ENCODE measurements around the gene ITIH2. TPM values are rescaled to one million over a fixed set of nuclear protein-coding genes. Genes with fewer than 3 reads are reported as not detected.

ITIH2 gene
- total RNA-seq, 1 experiment from 2014 or later = 0.57 TPM

GRCh38 chr10:7787857-7788638 lies 84.9 kb downstream of the ITIH2 start, which contains the start of the genes ATP5F1C and KIN:
ATP5F1C (plus strand) TSS chr10:7788177; CDS start chr10:7788208, 31 bp downstream.
KIN (minus strand) TSS chr10:7787993; CDS start chr10:7787933, 60 bp downstream.
- H3K9ac ChIP-seq (ENCODE audit: low read length) = peak within 1 kb of the TSS; percentile 88
- ATAC-seq = peak; percentile 95
- no peaks in the 10 kb centered on the region for H3K27me3 ChIP-seq (ENCODE audit: insufficient read depth, low read length)
- no peak within 1 kb of the TSS for H2AFZ ChIP-seq (ENCODE audit: low read depth, low read length, poor library complexity, severe bottlenecking)
- intact Hi-C loops (cut with micrococcal nuclease) = loop anchor here (2.0 to 5.0 kb wide), 2 partner anchors 31 to 1811 kb away; partner anchors contain the start of genes IL15RA and TAF3
- H3K9me2 ChIP-seq (ENCODE audit: insufficient read depth) = no peaks in the 10 kb centered on the region
- H3K4me3 ChIP-seq (replicated peaks in 1 of 2; ENCODE audit: low read depth in 1 of 2, low read length in 2 of 2) = peak within 1 kb of the TSS; percentile 90 to 92
- ChIA-PET POLR2A (interaction anchor here (1.0 to 1.1 kb wide), 3 partner anchors 12 to 41 kb away, joined by 3 to 5 read pairs (median 3); partner anchors contain the start of gene TAF3), RAD21 (ENCODE audit: low non-redundant PET in 1 of 2, low total read pairs in 2 of 2, uncharacterized antibody in 2 of 2, unreplicated experiment in 2 of 2) (interaction anchor here in 1 of 2 experiments (0.6 kb wide), 1 partner anchor 83 kb away, joined by 3 read pairs; no protein-coding TSS in a partner anchor), CTCF (no interaction called here)
- peaks cover 99% of the 10 kb centered on the region for H3K79me2 ChIP-seq (ENCODE audit: insufficient read depth, low read length)
- H3K36me3 ChIP-seq (ENCODE audit: control insufficient read depth in 1 of 2, insufficient read depth in 2 of 2, low read length in 2 of 2) = peaks cover 0 to 5% of the 10 kb centered on the region in 2 experiments; a peak in 1 of 4 replicates
- H3K4me2 ChIP-seq (ENCODE audit: low read length) = peak within 1 kb of the TSS; percentile 87
- H3K27ac ChIP-seq (ENCODE audit: low read depth, low read length) = peak within 1 kb of the TSS; percentile 75
- peaks cover 13% of the 10 kb centered on the region for H4K20me1 ChIP-seq (ENCODE audit: insufficient read depth)
- DNase-seq (ENCODE audit: low read depth, low spot score) = peak; percentile 86
- peaks cover 16 to 33% of the 10 kb centered on the region in 2 experiments; a peak in 3 of 4 replicates for H3K4me1 ChIP-seq (ENCODE audit: control insufficient read depth in 1 of 2, insufficient read depth in 2 of 2, low read length in 2 of 2)
- TSS peak; percentile 49 for BruUV-seq (replicated peaks)
- H3K9me3 ChIP-seq (ENCODE audit: control insufficient read depth in 1 of 2, insufficient read depth in 1 of 2, low read depth in 1 of 2, low read length in 2 of 2) = no peaks in the 10 kb centered on the region
- TF ChIP-seq ZBTB33 (IDR thresholded peaks at IDR 0.05; ENCODE audit: extremely low read depth, insufficient replicate concordance, low read length) (peak; percentile 95), CBX3 (IDR thresholded peaks at IDR 0.05; ENCODE audit: low read depth) (no peak), ZFX (IDR thresholded peaks at IDR 0.05) (peak; percentile 98), ZNF274 (IDR thresholded peaks at IDR 0.05; ENCODE audit: low read depth, low read length) (no peak), EZH2phosphoT487 (IDR thresholded peaks at IDR 0.05; ENCODE audit: borderline replicate concordance) (no peak), RAD21 (IDR thresholded peaks at IDR 0.05; ENCODE audit: low read depth) (no peak), SP1 (IDR thresholded peaks at IDR 0.05; ENCODE audit: low read depth) (no peak), POLR2A (IDR thresholded peaks at IDR 0.05; ENCODE audit: borderline replicate concordance, extremely low read depth, insufficient read depth, insufficient read length) (peak; percentile 88), CEBPB (IDR thresholded peaks at IDR 0.05; ENCODE audit: low read depth) (no peak), EGR1 (IDR thresholded peaks at IDR 0.05; ENCODE audit: low read depth) (no peak), EZH2 (IDR thresholded peaks at IDR 0.05) (no peak), TCF7L2 (IDR thresholded peaks at IDR 0.05; ENCODE audit: borderline replicate concordance, extremely low read depth, insufficient read depth, insufficient read length) (no peak), FOSL1 (IDR thresholded peaks at IDR 0.05; ENCODE audit: low read depth) (no peak), SRF (IDR thresholded peaks at IDR 0.05; ENCODE audit: low read depth) (no peak), ELF1 (IDR thresholded peaks at IDR 0.05; ENCODE audit: borderline replicate concordance, low read depth) (peak; percentile 32; the same call in 1 of the 2 replicates), CTCF (IDR thresholded peaks at IDR 0.05 in 2 of 3, conservative IDR thresholded peaks at IDR 0.05 in 1 of 3; ENCODE audit: borderline replicate concordance in 1 of 3, insufficient read depth in 1 of 3, low read depth in 2 of 3, low read length in 2 of 3) (no peak), MAX (IDR thresholded peaks at IDR 0.05) (no peak; the same call in 1 of the 2 replicates)
- TF ChIP-seq, protein P1, sequence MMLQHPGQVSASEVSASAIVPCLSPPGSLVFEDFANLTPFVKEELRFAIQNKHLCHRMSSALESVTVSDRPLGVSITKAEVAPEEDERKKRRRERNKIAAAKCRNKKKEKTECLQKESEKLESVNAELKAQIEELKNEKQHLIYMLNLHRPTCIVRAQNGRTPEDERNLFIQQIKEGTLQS (IDR thresholded peaks at IDR 0.05) = no peak
- TF ChIP-seq, protein P2, sequence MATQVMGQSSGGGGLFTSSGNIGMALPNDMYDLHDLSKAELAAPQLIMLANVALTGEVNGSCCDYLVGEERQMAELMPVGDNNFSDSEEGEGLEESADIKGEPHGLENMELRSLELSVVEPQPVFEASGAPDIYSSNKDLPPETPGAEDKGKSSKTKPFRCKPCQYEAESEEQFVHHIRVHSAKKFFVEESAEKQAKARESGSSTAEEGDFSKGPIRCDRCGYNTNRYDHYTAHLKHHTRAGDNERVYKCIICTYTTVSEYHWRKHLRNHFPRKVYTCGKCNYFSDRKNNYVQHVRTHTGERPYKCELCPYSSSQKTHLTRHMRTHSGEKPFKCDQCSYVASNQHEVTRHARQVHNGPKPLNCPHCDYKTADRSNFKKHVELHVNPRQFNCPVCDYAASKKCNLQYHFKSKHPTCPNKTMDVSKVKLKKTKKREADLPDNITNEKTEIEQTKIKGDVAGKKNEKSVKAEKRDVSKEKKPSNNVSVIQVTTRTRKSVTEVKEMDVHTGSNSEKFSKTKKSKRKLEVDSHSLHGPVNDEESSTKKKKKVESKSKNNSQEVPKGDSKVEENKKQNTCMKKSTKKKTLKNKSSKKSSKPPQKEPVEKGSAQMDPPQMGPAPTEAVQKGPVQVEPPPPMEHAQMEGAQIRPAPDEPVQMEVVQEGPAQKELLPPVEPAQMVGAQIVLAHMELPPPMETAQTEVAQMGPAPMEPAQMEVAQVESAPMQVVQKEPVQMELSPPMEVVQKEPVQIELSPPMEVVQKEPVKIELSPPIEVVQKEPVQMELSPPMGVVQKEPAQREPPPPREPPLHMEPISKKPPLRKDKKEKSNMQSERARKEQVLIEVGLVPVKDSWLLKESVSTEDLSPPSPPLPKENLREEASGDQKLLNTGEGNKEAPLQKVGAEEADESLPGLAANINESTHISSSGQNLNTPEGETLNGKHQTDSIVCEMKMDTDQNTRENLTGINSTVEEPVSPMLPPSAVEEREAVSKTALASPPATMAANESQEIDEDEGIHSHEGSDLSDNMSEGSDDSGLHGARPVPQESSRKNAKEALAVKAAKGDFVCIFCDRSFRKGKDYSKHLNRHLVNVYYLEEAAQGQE (IDR thresholded peaks at IDR 0.05; ENCODE audit: low read depth) = no peak

Measured in HCT116 (cell line).